HEK293T (cell line): ENCODE results near the gene COL19A1.

ENCODE experiments used
- ARNT ChIP-seq: fragments of 450-650 bp; IDR thresholded peaks from 2 replicates; pipeline ENCODE4 v1.6.1; 2017; ENCODE audit warnings: mild to moderate bottlenecking
- BHLHE40 ChIP-seq: fragments of 450-650 bp; IDR thresholded peaks from 2 replicates; pipeline ENCODE4 v1.6.1; 2016; ENCODE audit warnings: mild to moderate bottlenecking, moderate library complexity, borderline replicate concordance
- ELF4 ChIP-seq: fragments of 450-650 bp; IDR thresholded peaks from 2 replicates; pipeline ENCODE4 v1.6.1; 2017; ENCODE audit warnings: antibody characterized with exemption
- FOXA1 ChIP-seq: fragments of 450-650 bp; IDR thresholded peaks from 2 replicates; pipeline ENCODE4 v1.6.1; 2016; ENCODE audit warnings: mild to moderate bottlenecking
- FOXK2 ChIP-seq: fragments of 450-650 bp; IDR thresholded peaks from 2 replicates; pipeline ENCODE4 v1.6.1; 2016; ENCODE audit warnings: mild to moderate bottlenecking
- FOXM1 ChIP-seq: fragments of 450-650 bp; IDR thresholded peaks from 2 replicates; pipeline ENCODE4 v1.6.1; 2017; ENCODE audit warnings: mild to moderate bottlenecking, borderline replicate concordance
- HDGF ChIP-seq: fragments of 450-650 bp; IDR thresholded peaks from 2 replicates; pipeline ENCODE4 v1.6.1; 2017; ENCODE audit warnings: antibody characterized with exemption, borderline replicate concordance
- NFRKB ChIP-seq: fragments of 450-650 bp; IDR thresholded peaks from 2 replicates; pipeline ENCODE4 v1.6.1; 2016; ENCODE audit warnings: mild to moderate bottlenecking, moderate library complexity
- PKNOX1 ChIP-seq: fragments of 450-650 bp; IDR thresholded peaks from 2 replicates; pipeline ENCODE4 v1.6.1; 2016
- SP1 ChIP-seq: fragments of 450-650 bp; IDR thresholded peaks from 2 replicates; pipeline ENCODE4 v1.6.1; 2017
- SUZ12 ChIP-seq: fragments of 450-650 bp; IDR thresholded peaks from 2 replicates; pipeline ENCODE4 v1.6.1; 2016; ENCODE audit warnings: mild to moderate bottlenecking
- TARDBP ChIP-seq: fragments of 450-650 bp; IDR thresholded peaks from 2 replicates; pipeline ENCODE4 v1.6.1; 2016
- ZNF384 ChIP-seq: fragments of 450-650 bp; IDR thresholded peaks from 2 replicates; pipeline ENCODE4 v1.6.1; 2016

GRCh38 chr6:69817358-69817757 lies 49.0 kb upstream of the COL19A1 start:
- no peak for TF ChIP-seq ELF4
- no peak for TF ChIP-seq SUZ12
- no peak for TF ChIP-seq TARDBP
- no peak for TF ChIP-seq SP1
- TF ChIP-seq NFRKB, result no peak
- TF ChIP-seq BHLHE40, result no peak
- no peak for TF ChIP-seq FOXA1
- TF ChIP-seq FOXM1, result no peak
- no peak for TF ChIP-seq HDGF
- no peak for TF ChIP-seq ZNF384
- TF ChIP-seq FOXK2, result no peak
- no peak for TF ChIP-seq ARNT
- TF ChIP-seq PKNOX1, result no peak
